Limb (tissue), 2 donors: Measurements from ENCODE around the gene E2F2.

Experiments
- DNase-seq, 2 donors: peaks; one replicate each; pipeline ENCODE4 v3.0.0-alpha.2; 2016; ENCODE audit errors: extremely low spot score in 2 of 2

E2F2 gene

DNA sequence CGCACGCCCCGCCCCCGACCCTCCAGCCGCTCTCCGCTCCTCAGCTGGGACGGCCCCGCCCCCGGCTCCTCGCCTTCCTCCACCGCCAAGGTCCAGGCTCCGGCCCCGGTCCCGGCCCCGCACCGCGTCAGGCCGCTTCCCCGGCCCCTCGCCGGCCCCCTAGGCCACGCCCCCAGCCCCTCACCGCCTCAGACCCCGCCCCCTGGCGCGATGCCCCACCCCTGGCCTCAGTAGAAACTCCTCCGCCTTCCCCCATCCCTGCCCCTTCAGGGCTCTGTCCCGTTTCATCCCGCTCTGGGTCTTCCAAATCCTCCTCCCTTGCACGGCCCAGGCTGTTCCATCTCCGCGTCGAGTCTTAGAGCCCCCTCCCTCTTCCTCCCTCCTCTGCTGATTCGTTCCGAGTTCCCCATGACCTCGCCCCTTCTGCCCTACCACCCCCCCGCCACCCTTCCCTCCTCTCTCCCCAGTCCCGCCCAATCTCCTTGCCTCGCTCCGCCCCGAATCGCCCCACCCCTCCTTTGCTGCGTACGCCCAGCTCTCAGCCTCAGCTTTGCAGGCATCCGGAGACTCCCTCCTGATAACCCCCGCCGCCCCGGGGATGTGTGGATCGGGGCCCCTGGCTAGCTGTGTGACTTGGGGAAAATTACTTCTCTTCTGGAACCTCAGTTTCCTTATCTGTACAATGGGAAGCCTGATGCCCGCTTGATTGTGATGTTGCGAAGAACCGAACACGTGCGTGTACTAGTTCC lies 46.6 kb downstream of the E2F2 start:
- peak; percentile 95 to 98 for DNase-seq

DNA sequence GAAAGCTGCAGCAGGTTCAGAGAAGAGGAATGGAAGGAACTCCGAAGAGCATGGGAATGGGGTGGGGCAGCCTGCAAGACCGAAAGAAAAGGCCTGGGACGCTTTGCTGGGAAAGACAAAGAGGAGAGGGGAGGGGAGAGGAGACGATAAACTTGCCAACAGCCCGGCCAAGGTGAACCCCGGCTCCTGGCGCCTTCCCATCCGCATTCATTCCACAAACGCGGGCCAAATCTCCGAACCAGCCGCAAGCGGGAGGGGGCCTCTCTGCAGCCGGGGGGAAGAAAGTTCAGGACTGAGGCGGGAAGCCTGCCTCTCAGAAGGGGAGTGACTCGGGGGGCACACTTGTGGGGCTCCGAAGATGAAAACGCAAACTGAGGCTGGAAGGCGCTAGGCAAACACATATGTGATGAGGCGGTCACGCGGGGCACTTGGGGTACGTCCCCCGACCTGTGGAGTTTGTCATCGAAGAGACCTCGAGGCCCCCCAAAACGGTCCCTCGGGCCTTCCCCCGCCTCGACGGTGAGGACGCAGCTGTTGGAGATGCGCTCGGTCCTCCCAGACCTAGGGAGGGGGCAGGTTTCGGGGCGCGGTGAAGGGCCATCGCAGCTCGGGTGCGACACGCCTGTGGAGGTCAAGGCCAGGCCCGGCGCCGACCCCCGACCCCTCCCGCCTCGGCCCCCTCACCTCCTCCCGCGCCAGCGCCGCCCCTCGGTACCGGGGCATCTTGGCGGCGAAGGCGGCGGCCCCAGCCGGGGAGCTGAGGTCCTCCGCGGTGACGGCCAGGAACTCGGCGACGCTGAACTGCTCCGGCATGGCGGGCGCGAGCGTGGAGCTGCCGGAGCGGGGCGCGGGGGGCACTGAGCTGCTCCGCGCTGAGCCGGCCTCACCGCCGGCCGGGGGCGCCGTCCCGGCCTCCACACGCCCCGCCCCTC lies 47.4 kb downstream of the E2F2 start, which contains the start of gene ASAP3:
TSS of gene ASAP3 (minus strand) at position 859 of the 932 bp plus-strand sequence. CDS start at position 813, 46 bp downstream.
- peak; percentile 74 to 83 for DNase-seq

DNA sequence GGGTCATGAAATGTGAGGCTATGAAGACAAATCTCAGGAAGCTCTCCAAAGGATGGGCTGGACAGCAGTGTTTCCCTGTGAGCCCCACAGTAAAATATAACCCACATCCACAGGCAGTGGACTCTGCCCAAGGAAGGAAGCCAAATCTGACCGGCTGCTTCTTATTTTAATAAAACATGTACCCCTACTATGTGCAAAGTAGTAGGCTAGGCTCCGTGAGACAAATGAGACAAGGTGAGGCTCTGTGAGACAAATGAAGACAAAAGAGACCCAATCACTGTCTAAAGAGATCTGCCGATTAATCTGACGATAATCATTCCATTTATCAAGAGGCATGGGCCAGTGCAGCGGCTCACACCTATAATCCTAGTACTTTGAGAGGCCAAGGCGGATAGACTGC lies 49.1 kb downstream of the E2F2 start:
- no peak for DNase-seq

DNA sequence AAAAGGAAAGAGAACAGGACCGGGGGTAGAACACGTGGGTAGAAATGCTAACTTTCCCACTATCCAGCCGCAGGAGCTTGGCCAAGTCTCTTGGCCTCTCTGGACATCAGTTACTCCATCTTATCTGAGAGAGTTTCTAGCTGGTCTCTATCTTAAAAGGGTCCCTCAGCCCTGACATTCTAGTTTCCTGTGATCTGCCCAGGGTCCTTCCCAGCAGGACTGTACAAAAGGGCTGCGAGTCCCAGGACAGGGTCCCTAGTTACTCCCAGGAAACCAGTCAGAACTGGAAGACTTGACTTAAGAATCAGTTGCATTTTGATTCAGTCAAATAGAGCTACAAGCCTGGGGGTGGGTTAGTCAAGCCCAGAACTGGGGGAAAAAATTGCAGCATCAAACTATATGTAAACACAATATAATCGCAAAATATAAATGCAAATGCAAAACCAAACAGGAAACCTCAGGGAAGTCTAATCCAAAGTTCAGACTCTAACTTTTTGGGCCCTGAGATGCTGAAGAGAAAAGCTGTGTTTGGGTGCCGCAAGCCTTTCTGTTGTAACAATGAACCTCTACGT lies 49.9 kb downstream of the E2F2 start:
- DNase-seq = no peak

DNA sequence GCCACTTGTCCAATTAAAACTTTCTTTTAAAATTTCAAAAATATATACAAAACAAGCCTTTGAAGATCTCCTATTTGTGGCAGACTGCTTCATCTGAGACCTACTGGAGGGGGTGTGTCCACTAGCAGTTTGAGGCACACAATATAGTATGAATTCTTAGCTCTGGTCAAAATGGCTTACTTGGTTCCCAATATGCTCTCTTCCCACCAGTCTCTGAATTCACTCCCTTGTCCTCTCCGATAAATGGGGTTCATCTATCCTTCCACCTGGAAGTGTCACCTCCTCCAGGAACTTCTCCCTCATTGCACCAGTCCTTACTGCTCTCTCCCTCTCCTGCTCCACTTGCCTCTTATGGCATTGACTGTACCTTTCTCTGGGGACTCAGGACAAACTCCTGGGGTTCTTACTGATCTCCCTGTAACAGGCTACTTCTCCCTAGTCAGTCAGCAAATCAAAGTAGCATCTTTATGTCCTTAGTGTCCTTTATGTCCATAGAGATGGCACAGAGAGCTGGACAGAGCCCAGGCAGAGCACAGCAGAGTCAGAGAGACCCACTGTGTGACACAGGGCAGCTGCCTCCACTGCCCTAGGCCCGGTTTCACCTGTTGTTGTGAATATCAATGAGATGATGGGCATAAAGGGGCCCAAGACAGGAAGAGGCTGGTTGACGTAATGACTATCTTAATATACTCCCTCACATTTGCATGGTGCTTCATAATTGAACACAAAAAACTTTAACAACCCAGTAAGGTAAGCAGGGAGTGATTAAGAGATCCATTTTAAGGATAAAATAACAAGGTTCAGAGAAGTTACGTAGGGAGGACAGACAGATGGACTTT lies 50.6 kb downstream of the E2F2 start:
- no peak for DNase-seq

DNA sequence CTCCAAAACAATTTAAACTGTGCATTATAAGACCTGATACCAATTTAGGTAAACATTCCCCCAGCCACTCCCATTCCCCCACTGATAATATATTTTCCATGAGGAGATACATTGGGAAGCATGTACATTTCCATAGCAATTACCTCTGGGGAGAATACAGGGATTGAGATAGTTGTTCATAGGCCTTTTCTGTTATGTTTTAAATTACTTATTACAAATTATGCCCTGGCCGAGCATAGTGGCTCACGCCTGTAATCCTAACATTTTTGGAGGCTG lies 51.4 kb downstream of the E2F2 start:
- DNase-seq = no peak

DNA sequence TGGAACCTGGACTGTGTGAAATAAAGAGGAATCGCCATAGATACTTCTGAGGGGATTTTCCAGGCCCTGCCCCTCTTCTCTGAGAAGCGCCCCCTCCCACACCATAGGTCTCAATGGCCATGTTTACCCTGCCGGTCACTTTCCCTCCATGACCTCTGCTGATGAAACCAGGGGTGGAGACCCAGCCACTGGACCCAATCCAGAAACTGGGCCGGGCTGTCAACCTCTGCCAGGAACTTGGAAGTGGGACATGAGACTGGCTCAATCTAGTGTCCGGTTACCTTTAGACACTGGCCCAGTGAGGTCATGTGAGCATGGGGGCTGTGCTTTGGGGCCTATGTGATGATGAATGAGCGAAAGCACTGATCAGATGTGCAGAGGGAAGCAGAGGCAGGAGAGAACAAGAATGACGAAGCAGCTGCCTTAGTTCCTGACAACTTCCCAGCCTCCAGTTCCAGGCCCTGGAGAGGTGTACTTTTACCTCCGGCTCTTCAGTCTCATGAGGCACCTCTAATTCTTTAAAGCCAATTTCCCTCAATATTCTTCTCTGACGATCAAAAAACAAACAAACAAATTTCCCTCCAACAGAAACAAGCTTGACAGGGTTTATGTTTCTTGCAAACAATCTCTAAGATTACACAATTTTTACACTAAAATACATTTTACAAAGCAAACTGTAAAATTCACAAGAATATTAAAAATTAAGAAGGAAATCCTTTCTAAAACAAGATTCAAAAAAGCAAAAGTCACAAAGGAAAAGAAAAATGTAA lies 52.0 kb downstream of the E2F2 start:
- DNase-seq = peak in 1 of 2 donors; percentile 41

DNA sequence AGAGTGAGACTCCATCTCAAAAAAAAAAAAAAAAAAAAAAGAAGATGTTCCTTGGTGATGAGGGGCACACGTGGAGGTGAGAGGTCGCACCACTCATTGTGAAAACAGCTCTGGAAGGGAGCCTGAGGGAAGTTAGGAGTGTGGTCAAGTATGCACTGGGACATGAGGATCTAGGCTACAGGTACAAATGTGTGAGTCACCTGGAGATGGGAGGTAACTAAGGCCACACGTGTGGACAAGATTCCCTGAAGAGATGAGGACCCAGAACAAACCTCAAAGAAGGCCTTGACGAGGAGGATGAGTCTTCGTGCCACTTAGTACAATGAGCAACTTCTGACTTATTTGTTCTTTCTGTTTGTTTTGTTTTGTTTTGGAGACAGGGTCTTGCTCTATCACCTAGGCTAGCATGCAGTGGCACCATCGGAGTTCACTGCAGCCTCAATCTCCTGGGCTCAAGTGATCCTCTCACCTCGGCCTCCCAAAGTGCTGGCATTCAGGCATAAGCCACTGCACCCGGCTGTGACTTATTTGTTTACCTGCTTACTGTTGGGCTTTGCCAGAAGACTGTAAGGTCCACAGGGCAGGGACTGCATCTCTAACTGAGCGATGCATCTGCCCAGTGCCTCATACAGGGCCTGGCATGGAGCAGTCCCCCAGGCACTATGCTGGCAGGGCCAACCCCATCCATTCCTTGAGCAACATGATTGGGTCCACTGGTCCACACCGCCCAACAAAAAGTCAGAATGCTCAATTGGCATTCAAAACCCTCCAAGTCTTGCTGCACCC lies 53.5 kb downstream of the E2F2 start:
- DNase-seq = no peak

DNA sequence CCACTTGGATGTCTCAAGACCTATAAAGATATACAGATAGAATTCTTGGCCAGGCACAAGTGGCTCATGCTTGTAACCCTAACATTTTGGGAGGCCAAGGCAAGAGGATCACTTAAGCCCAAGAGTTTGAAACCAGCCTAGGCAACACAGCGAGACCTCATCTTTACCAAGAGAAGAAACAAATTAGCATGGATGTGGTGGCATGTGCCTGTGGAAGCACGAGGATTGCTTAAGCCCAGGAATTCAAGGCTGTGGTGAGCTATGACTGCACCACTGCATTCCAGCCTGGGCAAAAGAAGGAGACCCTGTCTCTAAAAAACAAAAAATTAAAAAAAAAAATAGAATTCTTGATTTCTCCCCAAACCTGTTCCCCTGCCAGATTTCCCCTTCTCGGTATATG lies 55.4 kb downstream of the E2F2 start:
- DNase-seq = no peak

DNA sequence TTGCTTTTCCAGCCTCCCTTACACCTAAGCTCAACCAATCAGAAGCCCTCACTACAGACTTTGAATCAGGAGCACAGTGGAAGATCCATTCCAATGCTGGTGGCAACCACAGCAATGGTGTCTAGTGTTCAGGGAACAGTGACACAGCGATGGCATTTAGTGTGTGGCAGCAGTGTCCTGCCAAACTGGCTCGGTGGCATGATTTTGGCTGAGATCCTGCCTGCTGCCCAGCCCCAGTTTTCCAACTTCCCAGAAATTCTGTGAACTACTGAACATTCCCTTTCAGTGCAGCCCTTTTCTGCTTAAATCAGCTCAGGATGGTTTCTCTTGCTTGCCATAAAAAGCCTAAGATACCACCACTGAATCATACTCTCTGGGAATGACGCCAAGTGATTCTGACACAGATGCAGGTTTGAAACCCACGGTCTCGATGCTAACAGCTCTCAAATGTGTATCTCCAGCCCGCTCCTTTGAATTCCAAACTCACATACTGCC lies 55.9 kb downstream of the E2F2 start:
- no peak for DNase-seq

DNA sequence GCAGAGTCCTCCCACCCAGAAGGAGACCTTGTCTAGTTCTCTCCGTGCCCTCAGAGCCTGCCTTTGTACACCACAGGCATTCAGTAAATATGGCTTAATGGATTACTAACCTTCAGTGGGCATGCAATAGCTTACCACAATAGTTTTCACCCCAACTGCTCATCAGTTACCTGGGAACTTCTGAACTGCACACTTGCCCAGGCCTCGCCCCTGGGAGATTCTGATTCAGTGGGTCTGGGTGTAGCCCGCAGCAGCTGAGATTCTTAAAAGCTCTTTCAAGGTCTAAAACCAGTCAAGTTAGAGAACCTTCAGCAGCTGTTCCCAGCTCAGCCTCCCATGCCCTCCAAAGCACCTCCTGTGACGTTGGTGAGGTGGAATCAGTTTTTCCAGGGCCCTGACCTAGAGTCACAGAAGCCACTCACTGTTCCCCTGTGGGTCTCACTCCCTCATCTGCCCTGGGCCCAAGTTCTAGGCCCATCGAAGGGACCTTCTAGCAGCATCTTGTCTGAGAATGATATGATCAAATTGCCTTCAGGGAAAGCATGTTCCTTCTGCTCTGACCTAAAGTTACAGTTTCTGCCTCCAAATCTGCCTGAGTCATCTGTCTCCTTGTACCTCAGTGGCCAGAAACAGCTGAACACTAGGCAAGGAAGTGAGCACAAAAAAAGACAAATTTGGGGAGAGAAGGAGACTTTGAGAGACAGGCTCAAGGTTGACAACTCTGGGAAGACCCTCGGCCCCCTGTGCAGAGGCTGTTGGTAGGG lies 57.8 kb downstream of the E2F2 start:
- no peak for DNase-seq

DNA sequence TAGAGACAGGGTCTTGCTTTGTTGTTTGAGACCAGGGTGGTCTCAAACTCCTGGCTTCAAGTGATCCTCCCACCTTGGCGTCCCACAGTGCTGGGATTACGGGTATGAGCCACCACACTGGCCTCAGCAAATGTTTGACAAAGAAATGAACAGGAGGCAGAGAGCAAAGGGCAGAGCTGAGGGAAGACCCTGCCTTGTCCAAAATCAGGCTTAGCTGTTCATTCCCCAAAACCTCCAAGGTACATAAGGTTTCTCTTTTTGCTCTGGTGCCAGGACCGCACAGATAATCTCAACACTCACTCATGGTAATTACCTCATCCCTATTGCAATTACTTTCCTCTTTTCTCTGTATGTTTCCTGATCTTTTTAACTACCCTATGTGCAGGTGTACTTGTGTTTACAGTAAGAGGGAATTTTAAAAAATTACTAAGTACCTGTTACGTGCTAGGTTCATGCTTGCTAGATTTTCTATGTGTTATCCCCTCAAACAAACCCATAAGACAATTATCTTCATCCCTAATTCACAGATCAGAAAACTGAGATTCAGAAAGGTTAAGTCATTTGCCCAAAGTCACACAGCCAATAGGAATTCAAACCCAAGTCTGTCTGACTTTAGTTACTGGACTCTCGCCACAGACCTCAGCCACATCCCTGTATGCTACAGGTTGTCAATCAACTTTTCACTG lies 58.5 kb downstream of the E2F2 start:
- DNase-seq = no peak

DNA sequence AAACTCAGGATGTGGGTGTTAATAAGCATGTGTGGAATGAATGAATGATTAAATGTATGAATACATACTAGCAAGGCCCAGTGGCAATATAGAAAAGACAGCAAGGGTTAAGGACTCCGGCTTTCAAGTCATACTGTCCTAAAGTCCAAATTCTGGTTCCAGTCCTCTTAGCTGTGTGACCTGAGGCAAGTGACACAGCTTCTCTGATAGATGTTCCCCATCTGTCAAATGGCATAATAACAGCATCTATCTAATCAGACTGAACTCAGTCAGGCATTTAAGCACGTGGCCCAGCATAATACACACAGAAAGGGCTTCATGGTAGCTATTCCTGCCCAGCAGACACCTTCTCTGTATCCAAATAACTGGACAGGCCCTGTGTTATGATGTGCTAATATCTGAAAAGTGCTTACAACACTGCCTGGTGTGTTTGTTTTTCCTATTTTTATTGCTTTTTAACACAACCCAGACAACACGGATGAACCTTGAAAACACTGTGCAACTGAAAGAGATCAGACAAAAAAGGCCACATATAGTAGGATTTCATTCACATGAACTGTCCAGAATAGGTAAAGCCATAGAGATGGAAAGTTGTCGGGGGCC lies 59.5 kb downstream of the E2F2 start:
- no peak for DNase-seq

DNA sequence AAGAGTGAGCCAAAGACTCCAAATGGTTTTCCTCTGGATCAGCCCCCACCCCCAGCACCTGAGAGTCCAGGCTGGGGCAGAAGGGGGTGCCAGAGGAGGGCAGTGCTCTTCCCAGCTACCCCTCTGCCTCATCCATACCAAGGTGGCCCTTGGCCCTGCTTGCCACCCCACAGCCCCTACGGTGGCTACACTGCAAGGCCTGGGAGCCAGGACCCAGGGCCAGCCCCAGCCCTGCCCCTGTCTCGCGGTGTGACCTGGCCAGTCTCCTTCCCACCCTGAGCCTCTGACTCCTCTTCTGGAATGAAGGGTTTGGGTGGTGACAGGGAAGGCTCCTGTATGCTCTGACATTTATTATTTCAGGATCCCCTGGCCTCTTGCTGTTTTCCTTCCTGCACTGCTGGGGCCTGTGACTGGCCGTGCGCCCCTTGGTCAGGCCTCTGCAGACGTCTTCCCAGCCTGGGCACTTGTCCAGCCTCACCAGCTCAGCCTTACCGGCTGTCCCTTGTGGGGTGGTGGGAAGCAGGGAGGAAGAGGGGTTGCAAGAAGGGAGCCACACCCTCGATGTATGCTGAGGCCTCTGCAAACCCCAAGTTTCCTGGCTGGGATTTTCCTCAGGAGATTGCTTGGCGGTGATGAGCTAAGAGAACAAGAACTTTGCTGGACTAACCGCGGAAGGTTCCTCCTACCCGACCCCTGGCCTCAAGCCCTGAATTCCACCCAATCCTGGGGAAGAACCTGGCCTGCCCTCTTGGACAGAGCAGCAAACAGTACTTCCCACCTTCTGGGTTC lies 60.6 kb downstream of the E2F2 start:
- peak; percentile 43 to 45 for DNase-seq

DNA sequence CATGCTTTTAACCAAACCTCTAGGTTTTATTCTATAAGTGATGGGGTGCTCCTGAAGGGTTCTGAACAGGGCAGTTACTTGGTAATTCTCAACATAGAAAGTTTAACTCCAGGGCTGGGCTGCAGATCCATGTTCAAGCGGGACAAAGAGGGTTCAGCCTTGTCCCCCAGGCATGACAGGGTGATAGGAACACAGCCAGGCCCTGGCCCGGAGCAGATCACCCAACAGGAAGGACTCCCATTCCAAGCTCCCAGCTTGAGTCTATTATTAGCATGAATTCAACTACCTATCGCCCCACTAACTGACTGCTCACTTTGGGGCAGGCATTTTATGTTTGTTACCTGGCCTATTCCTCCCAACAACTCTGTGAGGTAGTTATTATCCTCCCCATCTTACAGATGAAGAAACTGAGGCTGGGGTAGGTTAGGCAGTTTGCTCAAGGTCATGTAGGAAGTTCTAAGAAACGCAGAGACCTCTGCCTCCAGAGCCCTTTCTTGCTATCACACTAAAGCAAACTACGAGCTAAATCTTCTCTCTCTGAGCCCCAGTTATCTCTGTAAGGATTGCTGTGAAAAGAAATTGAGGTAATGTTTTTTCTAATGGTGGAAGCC lies 61.6 kb downstream of the E2F2 start:
- DNase-seq = no peak

DNA sequence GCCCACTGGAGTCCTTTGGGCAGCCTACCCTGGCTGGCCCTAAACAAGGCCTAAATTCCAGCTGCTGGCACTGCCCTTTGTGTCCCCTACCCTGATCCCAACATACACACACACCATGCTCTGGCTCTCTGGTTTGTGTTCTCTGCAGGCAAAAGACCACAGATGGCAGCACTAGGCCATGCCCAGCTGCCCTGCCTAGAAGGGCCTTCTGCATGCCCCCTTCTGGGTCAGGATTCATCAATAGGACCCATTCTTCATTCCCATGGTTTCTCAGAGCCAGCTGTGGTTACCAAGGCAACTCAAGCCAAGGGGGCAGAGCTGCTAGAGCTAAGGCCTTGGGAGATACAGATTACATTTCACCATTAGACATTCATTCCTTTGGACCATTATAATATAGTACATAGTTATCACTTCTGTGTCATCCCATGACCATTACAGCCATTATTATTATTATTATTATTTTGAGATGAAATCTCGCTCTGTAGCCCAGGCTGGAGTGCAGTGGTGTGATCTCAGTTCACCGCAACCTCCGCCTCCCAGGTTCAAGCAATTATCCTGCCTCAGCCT lies 64.5 kb downstream of the E2F2 start:
- no peak for DNase-seq
